Fibroblast of lung (primary cell): ENCODE measurements around the gene C1orf50. TPM values are rescaled to one million over a fixed set of nuclear protein-coding genes. Genes with fewer than 3 reads are reported as not detected.

Source experiments
- DNase-seq, 2 donors: peaks; one replicate each; pipeline versions ENCODE4 v3.0.0 to v3.0.0-alpha.2; 2010; ENCODE audit warnings: low read depth in 2 of 2
- H2AFZ ChIP-seq: 2 replicates; pipeline ENCODE4 v1.5.1; 2012; ENCODE audit warnings: low read length, control low read depth, inconsistent platforms
- H3K27ac ChIP-seq: 2 replicates; pipeline ENCODE4 v1.5.1; 2011; ENCODE audit warnings: low read length, control low read depth; ENCODE audit not compliant: insufficient read depth
- H3K27me3 ChIP-seq: 2 replicates; pipeline ENCODE4 v1.5.1; 2011; ENCODE audit warnings: mild to moderate bottlenecking, low read length; ENCODE audit not compliant: control insufficient read depth, insufficient read depth
- H3K36me3 ChIP-seq: 2 replicates; pipeline ENCODE4 v1.5.1; 2011; ENCODE audit warnings: low read length; ENCODE audit not compliant: control insufficient read depth, insufficient read depth
- H3K4me1 ChIP-seq: 2 replicates; pipeline ENCODE4 v1.5.1; 2011; ENCODE audit warnings: low read length; ENCODE audit not compliant: control insufficient read depth, insufficient read depth; ENCODE audit errors: extremely low read depth
- H3K4me2 ChIP-seq: 2 replicates; pipeline ENCODE4 v1.5.1; 2011; ENCODE audit warnings: low read length, control low read depth; ENCODE audit not compliant: insufficient read depth; ENCODE audit errors: extremely low read depth
- H3K4me3 ChIP-seq, 4 experiments: fragments of 200-600 bp in 1 of 4; sonication (generic) in 1 of 4; replicated peaks in 1 of 4; 2 replicates each; pipeline ENCODE4 v1.5.1; 2011 to 2016; ENCODE audit warnings: low read length in 4 of 4, low read depth in 3 of 4, mild to moderate bottlenecking in 3 of 4, control low read depth in 2 of 4, inconsistent platforms in 1 of 4, mixed read lengths in 1 of 4; ENCODE audit not compliant: insufficient read depth in 1 of 4; ENCODE audit errors: control extremely low read depth in 1 of 4
- H3K79me2 ChIP-seq: 2 replicates; pipeline ENCODE4 v1.5.1; 2012; ENCODE audit warnings: mild to moderate bottlenecking, low read length, inconsistent platforms; ENCODE audit not compliant: control insufficient read depth, insufficient read depth
- H3K9ac ChIP-seq: 2 replicates; pipeline ENCODE4 v1.5.1; 2011; ENCODE audit warnings: mild to moderate bottlenecking, low read length, control low read depth; ENCODE audit not compliant: insufficient read depth
- H3K9me3 ChIP-seq: 2 replicates; pipeline ENCODE4 v1.5.1; 2012; ENCODE audit warnings: low read depth, low read length; ENCODE audit not compliant: control insufficient read depth, insufficient read depth
- H4K20me1 ChIP-seq: 2 replicates; pipeline ENCODE4 v1.5.1; 2011; ENCODE audit warnings: low read length; ENCODE audit not compliant: control insufficient read depth, insufficient read depth; ENCODE audit errors: extremely low read depth
- EZH2 ChIP-seq: IDR thresholded peaks from 2 replicates; pipeline ENCODE4 v1.5.1; 2012; ENCODE audit warnings: low read length, control low read depth, mild to moderate bottlenecking; ENCODE audit errors: missing control alignments
- polyA plus RNA-seq, 2 donors: library from polyadenylated mRNA; depleted of rRNA in 1 of 2; stranded (reverse) in 1 of 2; unstranded in 1 of 2; fragments of >200 nt; gene quantifications; 2 replicates each; pipeline ENCODE4 v1.2.1, GENCODE V29; 2011 to 2012; ENCODE audit warnings: missing spikeins in 1 of 2
- total RNA-seq: library from RNA; depleted of rRNA; stranded (reverse); fragments of >200 nt; gene quantifications from 2 replicates; pipeline ENCODE4 v1.2.1, GENCODE V29; 2014
- TF ChIP-seq, protein P1 (sequence below), 2 donors: IDR thresholded peaks in 1 of 2; conservative IDR thresholded peaks in 1 of 2; 1 replicate in 1 of 2; 2 replicates in 1 of 2; pipeline ENCODE4 v1.5.1; 2011 to 2012; ENCODE audit warnings: low read length in 2 of 2, control low read depth in 1 of 2, inconsistent platforms in 1 of 2, low read depth in 1 of 2, mild to moderate bottlenecking in 1 of 2

Gene C1orf50
- total and polyA plus RNA-seq, 2 donors (not counting 1 experiment from before 2014, with no cell fraction given), result 5.9 to 9.5 TPM

DNA sequence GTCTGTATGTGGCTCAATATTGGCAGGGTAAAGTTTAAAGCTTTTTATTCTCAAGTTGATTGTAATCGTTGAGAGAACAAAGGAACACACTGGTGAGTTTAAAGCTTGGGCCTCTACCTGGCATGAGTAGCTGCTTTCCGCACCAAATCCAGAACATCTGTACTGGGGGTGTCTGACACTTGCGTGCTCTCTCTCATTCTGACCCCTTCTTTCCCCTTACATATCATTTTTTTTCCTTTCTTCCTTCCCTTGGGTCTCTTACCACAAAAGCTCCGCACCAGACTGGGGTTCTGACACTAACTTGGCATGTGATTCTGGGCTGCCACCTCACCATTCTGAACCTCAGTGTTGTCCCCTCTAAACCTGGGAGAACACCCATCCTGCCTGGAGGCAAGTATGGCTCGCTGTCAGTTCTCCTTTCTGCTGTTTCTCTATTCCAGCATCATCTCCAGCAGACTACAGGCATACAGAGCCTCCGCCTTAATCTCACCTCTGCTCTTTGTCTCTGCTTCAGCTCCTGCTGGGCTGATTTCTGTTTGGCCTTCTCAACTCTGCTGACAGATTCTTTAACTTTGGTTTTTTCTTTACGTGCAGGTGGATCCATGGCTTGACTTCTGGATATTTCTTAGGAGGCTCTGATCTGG, 49.0 kb downstream of the C1orf50 start:
- Histone ChIP-seq H3K9me3 (no peaks in the 10 kb centered on the region), H3K27me3 (no peaks in the 10 kb centered on the region), H3K27ac (peak overlapping the region; percentile 76), H3K4me2 (peak overlapping the region; percentile 98), H3K9ac (peak overlapping the region; percentile 38), H4K20me1 (no peaks in the 10 kb centered on the region), H3K4me1 (peaks cover 2% of the 10 kb centered on the region), H2AFZ (peak overlapping the region; percentile 88), H3K4me3 (peak overlapping the region; percentile 59 to 79 (median 66)), H3K79me2 (peaks cover 2% of the 10 kb centered on the region), H3K36me3 (no peaks in the 10 kb centered on the region)
- TF ChIP-seq EZH2, result no peak
- TF ChIP-seq, protein P1, sequence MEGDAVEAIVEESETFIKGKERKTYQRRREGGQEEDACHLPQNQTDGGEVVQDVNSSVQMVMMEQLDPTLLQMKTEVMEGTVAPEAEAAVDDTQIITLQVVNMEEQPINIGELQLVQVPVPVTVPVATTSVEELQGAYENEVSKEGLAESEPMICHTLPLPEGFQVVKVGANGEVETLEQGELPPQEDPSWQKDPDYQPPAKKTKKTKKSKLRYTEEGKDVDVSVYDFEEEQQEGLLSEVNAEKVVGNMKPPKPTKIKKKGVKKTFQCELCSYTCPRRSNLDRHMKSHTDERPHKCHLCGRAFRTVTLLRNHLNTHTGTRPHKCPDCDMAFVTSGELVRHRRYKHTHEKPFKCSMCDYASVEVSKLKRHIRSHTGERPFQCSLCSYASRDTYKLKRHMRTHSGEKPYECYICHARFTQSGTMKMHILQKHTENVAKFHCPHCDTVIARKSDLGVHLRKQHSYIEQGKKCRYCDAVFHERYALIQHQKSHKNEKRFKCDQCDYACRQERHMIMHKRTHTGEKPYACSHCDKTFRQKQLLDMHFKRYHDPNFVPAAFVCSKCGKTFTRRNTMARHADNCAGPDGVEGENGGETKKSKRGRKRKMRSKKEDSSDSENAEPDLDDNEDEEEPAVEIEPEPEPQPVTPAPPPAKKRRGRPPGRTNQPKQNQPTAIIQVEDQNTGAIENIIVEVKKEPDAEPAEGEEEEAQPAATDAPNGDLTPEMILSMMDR (conservative IDR thresholded peaks at IDR 0.05 in 1 of 2, IDR thresholded peaks at IDR 0.05 in 1 of 2; ENCODE audit: low read depth in 1 of 2, low read length in 2 of 2), result no peak
- peak; percentile 7 to 11 for DNase-seq

DNA sequence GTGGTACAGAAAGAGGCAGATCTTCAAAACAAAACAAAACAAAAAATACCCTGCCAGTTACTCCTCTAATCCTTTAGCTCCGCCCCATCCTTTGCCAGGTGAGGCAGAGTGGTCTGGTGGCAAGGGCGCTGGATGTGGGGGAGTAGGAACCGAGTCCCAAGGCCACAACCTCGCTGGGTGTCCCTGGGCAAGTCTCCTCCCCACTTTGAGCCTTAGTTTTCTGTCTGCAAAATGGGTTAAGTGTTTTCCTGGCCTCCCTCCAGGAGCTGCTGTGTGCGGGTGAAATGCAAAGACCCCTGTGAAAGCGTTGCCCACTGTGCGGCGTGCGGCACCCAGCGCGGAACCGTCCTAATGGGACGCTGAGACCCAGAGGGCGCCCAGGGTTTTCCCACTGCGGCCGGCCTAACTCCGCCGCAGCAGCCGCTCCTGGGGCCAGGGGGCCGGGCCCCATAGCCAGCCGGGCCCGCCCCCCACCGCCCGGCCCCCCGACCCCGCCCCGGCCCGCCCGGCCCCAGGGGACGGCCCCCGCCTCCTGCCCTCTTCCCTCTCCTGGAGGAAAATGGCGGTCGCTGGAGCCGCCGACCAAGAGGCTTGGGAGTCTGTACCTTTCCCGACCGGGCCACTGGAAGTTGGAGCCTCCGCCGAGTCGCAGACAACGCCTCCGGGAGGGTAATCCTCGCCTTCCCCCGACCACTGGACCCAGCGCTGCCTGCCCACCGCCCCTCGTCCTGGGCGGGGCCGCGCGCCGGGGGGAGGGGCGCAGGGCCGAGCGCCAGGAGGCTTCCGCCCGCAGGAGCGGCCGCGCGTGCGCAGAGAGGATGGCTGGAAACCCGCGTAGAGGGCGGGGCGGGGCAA, 49.8 kb downstream of the C1orf50 start, which contains the start of the genes ERMAP and SVBP:
TSS of gene ERMAP (plus strand) at position 538 of the 855 bp plus-strand sequence. CDS start 13,327 bp downstream, outside the sequence.
TSS of gene SVBP (minus strand) at position 813 of the 855 bp plus-strand sequence. CDS start 853 bp downstream, outside the sequence.
- TF ChIP-seq, protein P1 (conservative IDR thresholded peaks at IDR 0.05 in 1 of 2, IDR thresholded peaks at IDR 0.05 in 1 of 2; ENCODE audit: low read depth in 1 of 2, low read length in 2 of 2), result no peak
- no peak for TF ChIP-seq EZH2
- H3K27me3 ChIP-seq, result no peaks in the 10 kb centered on the region

DNA sequence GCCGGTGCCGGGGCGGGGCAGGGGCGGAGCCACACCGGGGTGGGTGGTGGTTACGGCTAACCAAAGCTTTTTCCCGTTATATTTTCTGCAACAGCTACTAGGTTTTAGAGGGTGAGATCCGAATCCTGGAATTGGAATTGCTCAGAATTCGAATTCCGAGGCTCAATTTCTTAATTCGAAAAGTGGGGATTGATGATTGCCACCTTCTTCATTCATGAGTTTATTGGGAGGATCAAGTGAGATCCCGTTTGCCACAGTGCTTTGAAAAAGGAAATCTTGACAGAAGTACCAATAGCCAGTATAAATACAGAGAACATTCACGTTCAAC, 50.4 kb downstream of the C1orf50 start:
- no peak overlapping the region for H3K27ac ChIP-seq
- DNase-seq, result no peak
- H3K4me2 ChIP-seq, result peak overlapping the region; percentile 73
- H2AFZ ChIP-seq, result peak overlapping the region; percentile 19
- no peaks in the 10 kb centered on the region for H3K9me3 ChIP-seq
- peaks cover 2% of the 10 kb centered on the region for H3K79me2 ChIP-seq
- peak overlapping the region; percentile 47 to 79 (median 64) for H3K4me3 ChIP-seq
- TF ChIP-seq EZH2, result no peak
- TF ChIP-seq, protein P1 (conservative IDR thresholded peaks at IDR 0.05 in 1 of 2, IDR thresholded peaks at IDR 0.05 in 1 of 2; ENCODE audit: low read depth in 1 of 2, low read length in 2 of 2), result no peak
- H3K4me1 ChIP-seq, result peaks cover 2% of the 10 kb centered on the region
- H3K27me3 ChIP-seq, result no peaks in the 10 kb centered on the region
- no peak overlapping the region for H3K9ac ChIP-seq
- H4K20me1 ChIP-seq, result no peaks in the 10 kb centered on the region
- no peaks in the 10 kb centered on the region for H3K36me3 ChIP-seq

More for the DNA sequence above, 49.8 kb downstream of the C1orf50 start, which contains the start of the genes ERMAP and SVBP:
- H3K4me1 ChIP-seq, result peaks cover 2% of the 10 kb centered on the region
- no peaks in the 10 kb centered on the region for H3K36me3 ChIP-seq
- H3K79me2 ChIP-seq, result peaks cover 2% of the 10 kb centered on the region
- H3K9ac ChIP-seq, result peak within 1 kb of the TSS; percentile 88
- no peaks in the 10 kb centered on the region for H4K20me1 ChIP-seq
- H3K9me3 ChIP-seq, result no peaks in the 10 kb centered on the region
- DNase-seq, result peak; percentile 72 to 85
- H2AFZ ChIP-seq, result peak within 1 kb of the TSS; percentile 88
- peak within 1 kb of the TSS; percentile 76 for H3K27ac ChIP-seq
- H3K4me3 ChIP-seq, result peak within 1 kb of the TSS; percentile 61 to 79 (median 74)
- H3K4me2 ChIP-seq, result peak within 1 kb of the TSS; percentile 98
